ENCODE data around the gene PHLDB1. TPM values are rescaled to one million over a fixed set of nuclear protein-coding genes. Genes with fewer than 3 reads are reported as not detected.
A peak's percentile ranks its signal among the peaks of the same experiment; 100 is the strongest.
"Not testable (repeated sequence)": the region's sequence is repeated elsewhere in the genome, so short reads cannot be mapped to it uniquely, and the experiment has no call there.

PHLDB1 gene
- total and polyA plus RNA-seq, 2 donors (not counting 3 experiments of a cell fraction or from before 2014, with no cell fraction given): 99.7 to 183 TPM

GRCh38 chr11:118602331-118602730 lies 5.1 kb upstream of the PHLDB1 start:
- Histone ChIP-seq H3K27me3 (ENCODE audit: control insufficient read depth in 2 of 2, insufficient read depth in 2 of 2, low read length in 2 of 2) (no peaks in the 10 kb centered on the region), H2AFZ (ENCODE audit: low read depth, low read length) (no peak overlapping the region), H3K4me2 (ENCODE audit: insufficient read depth, low read length) (no peak overlapping the region), H3K79me2 (ENCODE audit: control insufficient read depth, insufficient read depth, low read length) (no peaks in the 10 kb centered on the region), H4K20me1 (replicated peaks; ENCODE audit: control insufficient read depth, extremely low read depth, insufficient read depth, low read length) (no peaks in the 10 kb centered on the region), H3K36me3 (ENCODE audit: control insufficient read depth in 2 of 2, extremely low read depth in 1 of 2, insufficient read depth in 2 of 2, low read length in 2 of 2) (peaks cover 10 to 18% of the 10 kb centered on the region in 2 experiments), H3K4me1 (ENCODE audit: control insufficient read depth, extremely low read depth, insufficient read depth, low read length) (no peaks in the 10 kb centered on the region), H3K9ac (replicated peaks; ENCODE audit: extremely low read depth, insufficient read depth, low read length) (no peak overlapping the region), H3K4me3 (replicated peaks in 1 of 3; ENCODE audit: insufficient read depth in 1 of 3, low read depth in 1 of 3, low read length in 3 of 3) (no peak overlapping the region), H3K27ac (ENCODE audit: insufficient read depth, low read depth, low read length) (no peak overlapping the region), H3K9me3 (replicated peaks; ENCODE audit: control insufficient read depth, insufficient read depth, low read length) (no peaks in the 10 kb centered on the region), H3K9me1 (replicated peaks; ENCODE audit: control insufficient read depth, extremely low read depth, insufficient read depth, low read length) (no peaks in the 10 kb centered on the region)
- no peak for DNase-seq (ENCODE audit: low read depth, low spot score)
- intact Hi-C loops (cut with micrococcal nuclease): no loop called here
- CTCF ChIA-PET: interaction anchor here (1.5 to 9.3 kb wide), 2 partner anchors 9 to 33 kb away, joined by 3 to 82 read pairs; no protein-coding TSS in a partner anchor
- dilution Hi-C loops (cut with MboI; ENCODE audit: extremely low pct_ligation_motif_present, low sequenced_read_pairs): no loop called here
- POLR2A ChIA-PET: no interaction called here
- TF ChIP-seq EZH2 (IDR thresholded peaks at IDR 0.05; ENCODE audit: borderline replicate concordance, low read depth, low read length, severe bottlenecking): no peak
- TF ChIP-seq JUN (IDR thresholded peaks at IDR 0.05; ENCODE audit: borderline replicate concordance, insufficient read depth, insufficient read length, low read depth): no peak
- TF ChIP-seq GATA2 (IDR thresholded peaks at IDR 0.05; ENCODE audit: insufficient read depth, insufficient read length, low read depth, low read length): no peak
- TF ChIP-seq CTCF (IDR thresholded peaks at IDR 0.05; ENCODE audit: extremely low read depth in 1 of 2, insufficient read depth in 1 of 2, low read depth in 1 of 2, low read length in 2 of 2): no peak
- no peak for TF ChIP-seq MYC (IDR thresholded peaks at IDR 0.05; ENCODE audit: low read depth, low read length)
- TF ChIP-seq POLR2A (IDR thresholded peaks at IDR 0.05; ENCODE audit: low read depth, low read length): no peak
- TF ChIP-seq MAX (IDR thresholded peaks at IDR 0.05; ENCODE audit: insufficient read depth, insufficient read length): no peak
- no peak for TF ChIP-seq POLR2AphosphoS5 (IDR thresholded peaks at IDR 0.05; ENCODE audit: insufficient read depth, low read depth, low read length)
- no peak for TF ChIP-seq FOS (IDR thresholded peaks at IDR 0.05; ENCODE audit: borderline replicate concordance, insufficient read depth, low read length)
- no peak for FAIRE-seq
- BruUV-seq (replicated peaks): TSS peak; percentile 51

GRCh38 chr11:118603709-118604108 lies 3.7 kb upstream of the PHLDB1 start:
- H3K36me3 ChIP-seq (ENCODE audit: control insufficient read depth in 2 of 2, extremely low read depth in 1 of 2, insufficient read depth in 2 of 2, low read length in 2 of 2): peaks cover 10 to 14% of the 10 kb centered on the region in 2 experiments
- FAIRE-seq; H3K9me1 ChIP-seq (replicated peaks; ENCODE audit: control insufficient read depth, extremely low read depth, insufficient read depth, low read length); H3K27me3 ChIP-seq (ENCODE audit: control insufficient read depth in 2 of 2, insufficient read depth in 2 of 2, low read length in 2 of 2); H2AFZ ChIP-seq (ENCODE audit: low read depth, low read length); DNase-seq (ENCODE audit: low read depth, low spot score); intact Hi-C loops (cut with micrococcal nuclease); H3K9me3 ChIP-seq (replicated peaks; ENCODE audit: control insufficient read depth, insufficient read depth, low read length); H3K4me3 ChIP-seq (replicated peaks in 1 of 3; ENCODE audit: insufficient read depth in 1 of 3, low read depth in 1 of 3, low read length in 3 of 3); H3K4me2 ChIP-seq (ENCODE audit: insufficient read depth, low read length); dilution Hi-C loops (cut with MboI; ENCODE audit: extremely low pct_ligation_motif_present, low sequenced_read_pairs); H4K20me1 ChIP-seq (replicated peaks; ENCODE audit: control insufficient read depth, extremely low read depth, insufficient read depth, low read length); H3K27ac ChIP-seq (ENCODE audit: insufficient read depth, low read depth, low read length); H3K4me1 ChIP-seq (ENCODE audit: control insufficient read depth, extremely low read depth, insufficient read depth, low read length); H3K9ac ChIP-seq (replicated peaks; ENCODE audit: extremely low read depth, insufficient read depth, low read length); POLR2A ChIA-PET; BruUV-seq (replicated peaks); H3K79me2 ChIP-seq (ENCODE audit: control insufficient read depth, insufficient read depth, low read length): not testable (repeated sequence)
- CTCF ChIA-PET: interaction anchor here (9.3 kb wide), 1 partner anchor 10 kb away, joined by 82 read pairs; no protein-coding TSS in a partner anchor
